ENCODE data around the gene ACVR1C. TPM values are rescaled to one million over a fixed set of nuclear protein-coding genes. Genes with fewer than 3 reads are reported as not detected.
A peak's percentile ranks its signal among the peaks of the same experiment; 100 is the strongest.

Gene ACVR1C
- total RNA-seq, 1 experiment from 2014 or later = not detected

DNA sequence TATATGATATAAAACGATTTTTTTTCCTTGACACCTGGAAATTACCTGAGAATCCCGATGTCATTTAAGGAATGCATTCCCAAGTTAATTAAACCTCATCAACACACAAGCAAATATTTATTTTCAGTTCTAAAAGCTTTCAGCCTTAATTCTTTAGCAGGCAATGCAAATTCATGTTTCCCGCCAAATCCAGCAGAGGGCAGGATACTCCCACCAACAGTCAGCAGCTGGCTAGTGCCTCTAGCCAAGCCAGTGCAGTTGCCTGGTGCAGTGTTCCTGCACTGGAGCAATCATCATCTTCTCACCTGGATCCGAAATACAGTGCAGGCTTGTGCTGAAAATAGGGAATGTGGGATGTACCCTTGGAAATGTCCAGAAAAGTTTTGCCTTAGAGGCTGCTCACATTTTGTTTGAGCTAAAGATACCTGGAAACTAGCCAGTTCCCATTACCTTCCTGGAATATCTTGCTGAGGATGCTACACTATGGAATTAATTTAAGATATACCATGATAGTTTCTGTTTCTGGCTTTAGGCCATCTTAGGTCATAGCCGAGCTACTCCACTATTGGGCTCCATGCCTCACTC is 136.4 kb downstream of the ACVR1C start:
- BruUV-seq (replicated peaks) = no TSS peak
- in situ Hi-C loops (cut with HindIII; ENCODE audit: low pct_unique_long_range_greater_than_20kb, low sequenced_read_pairs) = no loop called here

GRCh38 chr2:157489983-157490382 is 138.7 kb downstream of the ACVR1C start:
- Histone ChIP-seq H3K27ac (ENCODE audit: low read length) (no peak overlapping the region), H3K36me3 (ENCODE audit: control insufficient read depth, insufficient read depth, low read length) (no peaks in the 10 kb centered on the region; the same call in 1 of the 2 replicates), H3K4me1 (ENCODE audit: control insufficient read depth, insufficient read depth, low read length) (no peaks in the 10 kb centered on the region), H3K27me3 (ENCODE audit: control insufficient read depth, insufficient read depth, low read length) (peaks cover 8% of the 10 kb centered on the region), H3K4me3 (ENCODE audit: low read depth in 2 of 2, low read length in 2 of 2) (no peak overlapping the region), H3K9me3 (ENCODE audit: control insufficient read depth, insufficient read depth, low read depth, low read length) (no peaks in the 10 kb centered on the region)
- ATAC-seq = no peak
- ChIA-PET POLR2A (no interaction called here), CTCF (no interaction called here)
- TF ChIP-seq SIN3A (IDR thresholded peaks at IDR 0.05; ENCODE audit: borderline replicate concordance, insufficient read depth, low read depth, low read length) (no peak), POLR2AphosphoS5 (IDR thresholded peaks at IDR 0.05; ENCODE audit: low read depth, low read length) (no peak), REST (IDR thresholded peaks at IDR 0.05; ENCODE audit: insufficient read depth in 1 of 2, low read depth in 2 of 2, low read length in 1 of 2) (no peak), TCF7L2 (IDR thresholded peaks at IDR 0.05; ENCODE audit: low read depth, low read length) (no peak)
- TF ChIP-seq, protein P1, sequence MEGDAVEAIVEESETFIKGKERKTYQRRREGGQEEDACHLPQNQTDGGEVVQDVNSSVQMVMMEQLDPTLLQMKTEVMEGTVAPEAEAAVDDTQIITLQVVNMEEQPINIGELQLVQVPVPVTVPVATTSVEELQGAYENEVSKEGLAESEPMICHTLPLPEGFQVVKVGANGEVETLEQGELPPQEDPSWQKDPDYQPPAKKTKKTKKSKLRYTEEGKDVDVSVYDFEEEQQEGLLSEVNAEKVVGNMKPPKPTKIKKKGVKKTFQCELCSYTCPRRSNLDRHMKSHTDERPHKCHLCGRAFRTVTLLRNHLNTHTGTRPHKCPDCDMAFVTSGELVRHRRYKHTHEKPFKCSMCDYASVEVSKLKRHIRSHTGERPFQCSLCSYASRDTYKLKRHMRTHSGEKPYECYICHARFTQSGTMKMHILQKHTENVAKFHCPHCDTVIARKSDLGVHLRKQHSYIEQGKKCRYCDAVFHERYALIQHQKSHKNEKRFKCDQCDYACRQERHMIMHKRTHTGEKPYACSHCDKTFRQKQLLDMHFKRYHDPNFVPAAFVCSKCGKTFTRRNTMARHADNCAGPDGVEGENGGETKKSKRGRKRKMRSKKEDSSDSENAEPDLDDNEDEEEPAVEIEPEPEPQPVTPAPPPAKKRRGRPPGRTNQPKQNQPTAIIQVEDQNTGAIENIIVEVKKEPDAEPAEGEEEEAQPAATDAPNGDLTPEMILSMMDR (IDR thresholded peaks at IDR 0.05) = no peak
- DNase-seq (ENCODE audit: low read depth, low spot score) = no peak
- in situ Hi-C loops (cut with HindIII; ENCODE audit: low pct_unique_long_range_greater_than_20kb, low sequenced_read_pairs) = no loop called here
- intact Hi-C loops (cut with micrococcal nuclease; ENCODE audit: unreplicated experiment) = loop anchor here (5.0 to 10.0 kb wide), 5 partner anchors 105 to 1255 kb away; partner anchors contain the start of gene ACVR1C
- BruUV-seq (replicated peaks) = no TSS peak

More for the DNA sequence above, 136.4 kb downstream of the ACVR1C start:
- CTCF ChIA-PET = no interaction called here
- H3K36me3 ChIP-seq (ENCODE audit: control insufficient read depth, insufficient read depth, low read length) = no peaks in the 10 kb centered on the region; the same call in 1 of the 2 replicates
- POLR2A ChIA-PET = no interaction called here
- no peak overlapping the region for H3K4me3 ChIP-seq (ENCODE audit: low read depth in 2 of 2, low read length in 2 of 2)
- no peak overlapping the region for H3K27ac ChIP-seq (ENCODE audit: low read length)
- peak; percentile 53 for DNase-seq (ENCODE audit: low read depth, low spot score)
- H3K9me3 ChIP-seq (ENCODE audit: control insufficient read depth, insufficient read depth, low read depth, low read length) = no peaks in the 10 kb centered on the region
- peaks cover 8% of the 10 kb centered on the region; the same call in 1 of the 2 replicates for H3K27me3 ChIP-seq (ENCODE audit: control insufficient read depth, insufficient read depth, low read length)
- ATAC-seq = peak; percentile 92
- no peaks in the 10 kb centered on the region for H3K4me1 ChIP-seq (ENCODE audit: control insufficient read depth, insufficient read depth, low read length)
- TF ChIP-seq SIN3A (IDR thresholded peaks at IDR 0.05; ENCODE audit: borderline replicate concordance, insufficient read depth, low read depth, low read length) = no peak
- no peak for TF ChIP-seq REST (IDR thresholded peaks at IDR 0.05; ENCODE audit: insufficient read depth in 1 of 2, low read depth in 2 of 2, low read length in 1 of 2)
- no peak for TF ChIP-seq TCF7L2 (IDR thresholded peaks at IDR 0.05; ENCODE audit: low read depth, low read length)
- TF ChIP-seq, protein P1 (IDR thresholded peaks at IDR 0.05) = peak; percentile 87
- TF ChIP-seq POLR2AphosphoS5 (IDR thresholded peaks at IDR 0.05; ENCODE audit: low read depth, low read length) = no peak
- intact Hi-C loops (cut with micrococcal nuclease; ENCODE audit: unreplicated experiment) = loop anchor here (5.0 to 10.0 kb wide), 4 partner anchors 103 to 1253 kb away; partner anchors contain the start of gene ACVR1C
